GM21390 (cell line): ENCODE data around the gene RANBP17.

Experiments
- ATAC-seq: cut with Tn5 transposase; IDR thresholded peaks from one replicate; pipeline ENCODE4 v1.9.1; 2021; ENCODE audit not compliant: unreplicated experiment

The RANBP17 gene

GRCh38 chr5:171226864-171227263 is 365.0 kb downstream of the RANBP17 start:
- ATAC-seq, result no peak

- no peak for ATAC-seq
These were observed 374.8 kb downstream of the RANBP17 start for GRCh38 chr5:171236651-171237050.

DNA sequence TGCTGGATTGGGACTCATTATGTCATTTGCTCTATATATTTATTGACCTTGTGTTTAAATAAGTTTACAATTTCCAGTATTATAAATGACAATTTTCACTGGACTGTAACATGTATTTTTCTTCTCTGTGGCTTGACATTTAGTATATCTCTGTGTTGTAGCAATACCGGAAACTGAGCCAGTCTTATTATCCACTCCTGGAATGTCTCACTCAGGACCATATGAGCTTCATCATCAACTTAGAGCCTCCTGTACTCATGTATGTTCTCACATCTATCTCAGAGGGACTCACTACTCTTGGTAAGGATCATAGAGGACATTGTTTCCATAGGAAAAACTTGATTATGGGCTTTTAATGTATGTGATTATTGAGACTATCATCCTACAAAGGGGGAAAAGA is 380.7 kb downstream of the RANBP17 start:
- no peak for ATAC-seq

DNA sequence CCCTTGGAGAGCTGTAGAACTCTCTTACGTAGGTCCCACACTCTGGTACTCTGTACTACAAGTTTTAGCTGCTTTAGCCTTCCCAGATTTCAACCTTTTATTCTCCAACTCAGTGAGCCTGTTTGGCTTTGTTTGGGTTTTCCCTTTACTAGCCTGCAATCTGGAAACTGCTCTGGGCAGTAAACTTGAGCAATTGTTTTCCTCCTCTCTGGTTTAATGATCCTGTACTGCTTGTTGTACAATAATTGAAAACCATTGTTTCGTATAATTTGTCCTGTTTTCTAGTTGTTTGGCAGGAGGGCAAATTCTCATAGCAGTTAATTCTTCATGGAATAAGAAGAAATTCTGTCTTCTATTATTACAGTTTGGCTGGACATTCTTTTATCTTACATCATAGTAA is 384.4 kb downstream of the RANBP17 start:
- no peak for ATAC-seq

DNA sequence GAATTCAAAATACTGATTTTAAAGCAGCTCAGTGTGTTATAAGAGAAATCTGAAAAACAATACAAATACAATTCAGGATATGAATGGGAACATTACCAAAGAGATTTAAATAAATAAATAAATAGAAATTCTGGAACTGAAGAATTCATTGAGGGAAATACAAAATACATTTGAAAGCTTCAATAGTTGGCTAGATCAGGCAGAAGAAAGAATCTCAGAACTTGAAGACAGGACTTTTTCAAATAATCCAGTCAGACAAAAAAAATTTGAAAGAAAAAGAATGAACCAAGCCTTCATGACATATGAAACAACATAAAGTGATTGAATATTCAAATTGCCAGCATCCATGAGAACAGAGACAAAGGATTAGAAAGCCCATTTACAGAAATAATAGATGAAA is 387.6 kb downstream of the RANBP17 start:
- ATAC-seq, result no peak

GRCh38 chr5:171250738-171251137 is 388.9 kb downstream of the RANBP17 start:
- ATAC-seq, result no peak

GRCh38 chr5:171251519-171251918 is 389.7 kb downstream of the RANBP17 start:
- ATAC-seq, result no peak

GRCh38 chr5:171252674-171253073 is 390.9 kb downstream of the RANBP17 start:
- no peak for ATAC-seq

GRCh38 chr5:171258737-171259415 is 397.1 kb downstream of the RANBP17 start:
- ATAC-seq, result no peak

DNA sequence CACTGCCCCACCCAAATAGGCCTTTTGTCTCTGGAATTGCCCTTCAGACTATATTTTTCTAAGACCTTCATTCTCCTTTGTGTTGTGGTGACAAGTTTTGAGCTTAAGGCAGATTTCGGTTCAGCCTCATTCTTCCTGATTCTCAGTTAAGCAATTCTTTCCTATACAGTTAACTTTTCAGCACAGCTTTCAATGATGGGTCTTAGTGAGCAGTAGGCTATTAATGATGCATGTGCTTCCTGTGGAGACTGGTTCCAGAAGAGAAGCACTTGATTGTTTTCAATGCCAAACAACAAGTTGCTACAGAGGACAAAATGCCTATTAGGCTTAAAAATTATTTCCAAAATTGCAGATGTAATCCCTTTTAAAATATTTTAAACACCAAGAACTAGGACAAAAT is 399.5 kb downstream of the RANBP17 start:
- ATAC-seq, result no peak

- no peak for ATAC-seq
These were observed 400.1 kb downstream of the RANBP17 start for GRCh38 chr5:171261904-171262303.

GRCh38 chr5:171263181-171263580 is 401.4 kb downstream of the RANBP17 start:
- no peak for ATAC-seq

DNA sequence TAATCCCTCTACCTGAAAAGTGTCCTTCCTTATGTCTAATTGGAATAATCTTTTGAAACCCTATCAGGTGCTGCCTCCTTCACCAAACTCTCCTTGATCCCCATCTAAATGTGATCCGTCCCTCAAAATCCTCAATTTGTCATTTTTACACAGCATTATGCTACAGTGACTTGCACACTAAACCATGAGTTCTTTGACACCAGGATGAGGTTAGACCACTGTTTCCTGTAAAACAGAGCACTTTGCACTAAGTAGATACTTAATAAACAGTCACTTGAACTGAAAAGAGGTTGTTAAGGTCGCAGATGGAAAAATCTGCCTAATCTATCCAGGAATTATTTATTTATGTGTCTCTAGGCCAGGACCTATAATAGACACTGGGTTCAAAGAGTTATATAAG is 403.0 kb downstream of the RANBP17 start:
- no peak for ATAC-seq

- no peak for ATAC-seq
These were observed 407.1 kb downstream of the RANBP17 start for GRCh38 chr5:171268700-171269620.

- no peak for ATAC-seq
These were observed 407.9 kb downstream of the RANBP17 start for GRCh38 chr5:171269717-171270116.

- no peak for ATAC-seq
These were observed 408.3 kb downstream of the RANBP17 start for GRCh38 chr5:171270136-171270535.

DNA sequence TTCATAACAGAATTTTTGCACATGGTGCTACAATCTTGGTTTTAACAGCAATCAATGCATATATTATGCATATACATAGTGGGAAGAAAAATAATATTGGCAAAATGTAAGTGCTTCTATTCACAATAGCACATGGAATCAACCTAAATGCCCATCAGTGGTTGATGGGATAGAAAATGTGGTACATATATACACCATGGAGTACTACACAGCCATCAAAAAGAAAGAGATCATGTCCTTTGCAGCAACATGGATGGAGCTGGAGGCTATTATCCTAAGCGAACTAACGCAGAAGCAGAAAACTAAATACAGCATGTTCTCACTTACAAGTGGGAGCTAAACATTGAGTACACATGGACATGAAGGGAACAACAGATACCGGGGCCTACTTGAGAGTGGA is 410.0 kb downstream of the RANBP17 start:
- ATAC-seq, result no peak

GRCh38 chr5:171272996-171273970 is 411.5 kb downstream of the RANBP17 start:
- peak; percentile 49 for ATAC-seq

DNA sequence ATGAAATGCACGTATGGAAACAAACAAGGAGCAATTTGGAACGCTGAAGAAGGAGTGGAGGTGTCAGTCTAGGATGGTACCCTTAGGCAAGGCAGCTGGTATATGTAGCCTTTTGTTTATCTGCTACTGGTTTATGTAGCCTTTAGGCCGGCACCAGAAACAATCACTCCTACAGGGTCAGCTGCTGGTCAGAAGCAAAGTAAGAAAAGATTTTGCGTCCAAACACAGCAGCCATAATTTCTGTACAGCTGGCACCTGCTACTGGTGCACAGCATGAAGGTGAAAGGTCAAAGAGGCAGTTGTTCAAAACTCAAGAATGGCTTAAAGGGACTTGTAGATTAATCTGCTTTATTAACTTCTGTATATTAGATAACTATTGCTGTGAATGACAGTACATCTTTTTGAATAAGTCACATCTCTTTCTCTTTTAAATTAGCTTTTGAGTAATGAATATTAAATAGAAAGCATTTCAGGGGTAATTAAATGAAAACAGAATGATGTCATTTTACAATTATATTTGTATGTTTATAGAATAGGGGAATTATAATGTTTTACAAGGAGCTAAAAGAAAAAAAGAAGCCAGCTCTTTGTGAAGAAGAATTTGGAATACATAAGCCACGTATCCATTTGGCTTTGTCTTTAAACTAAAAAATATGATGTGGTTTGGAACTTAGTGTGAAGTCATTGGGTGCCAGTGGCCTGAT is 414.2 kb downstream of the RANBP17 start:
- no peak for ATAC-seq

- no peak for ATAC-seq
These were observed 421.9 kb downstream of the RANBP17 start for GRCh38 chr5:171283753-171284152.
